C1 segment of cervical spinal cord (tissue), 14 donors: Measurements from ENCODE around the gene USP28.
"Not testable (repeated sequence)": the region's sequence is repeated elsewhere in the genome, so short reads cannot be mapped to it uniquely, and the experiment has no call there.

ENCODE experiments used
- DNase-seq, 14 donors: peaks; one replicate each; lab custom pipeline; 2025; lab: John Stamatoyannopoulos, UW

USP28 gene

GRCh38 chr11:113875234-113876073 lies at the start of gene USP28:
TSS of gene USP28 (minus strand) at chr11:113875572. CDS start at chr11:113875501, 71 bp downstream.
- DNase-seq, result peak; percentile 86 to 98 (median 95)

- no peak for DNase-seq
Observed at GRCh38 chr11:113923572-113923971, 48.2 kb upstream of the USP28 start.

GRCh38 chr11:113911491-113911890 lies 36.1 kb upstream of the USP28 start:
- not testable (repeated sequence) for DNase-seq

- DNase-seq, result peak in 1 of 14 donors; percentile 67
Observed at GRCh38 chr11:113908098-113908497, 32.7 kb upstream of the USP28 start.

- DNase-seq, result peak in 1 of 14 donors; percentile 67
Observed at GRCh38 chr11:113907681-113908080, 32.3 kb upstream of the USP28 start.

- DNase-seq, result no peak
Observed at GRCh38 chr11:113907152-113907551, 31.8 kb upstream of the USP28 start.

GRCh38 chr11:113906516-113906915 lies 31.1 kb upstream of the USP28 start:
- DNase-seq, result no peak

- no peak for DNase-seq
Observed at GRCh38 chr11:113906038-113906437, 30.7 kb upstream of the USP28 start.

- peak in 1 of 14 donors; percentile 33 for DNase-seq
Observed at GRCh38 chr11:113904379-113905101, 29.2 kb upstream of the USP28 start, which contains the start of gene HTR3B. TSS of gene HTR3B (plus strand) at chr11:113904796. CDS start at chr11:113904934, 138 bp downstream.

- DNase-seq, result no peak
Observed at GRCh38 chr11:113901141-113901540, 25.8 kb upstream of the USP28 start.

- DNase-seq, result peak in 5 of 14 donors; percentile 3 to 22 (median 14)
Observed at GRCh38 chr11:113896156-113896879, 20.9 kb upstream of the USP28 start.

- DNase-seq, result no peak
Observed at GRCh38 chr11:113895367-113896155, 20.2 kb upstream of the USP28 start.

GRCh38 chr11:113894421-113894996 lies 19.1 kb upstream of the USP28 start:
- no peak for DNase-seq

- no peak for DNase-seq
Observed at GRCh38 chr11:113888848-113889247, 13.5 kb upstream of the USP28 start.

- DNase-seq, result no peak
Observed at GRCh38 chr11:113885897-113886296, 10.5 kb upstream of the USP28 start.

- no peak for DNase-seq
Observed at GRCh38 chr11:113884361-113884836, 9.0 kb upstream of the USP28 start.

GRCh38 chr11:113881856-113882255 lies 6.5 kb upstream of the USP28 start:
- no peak for DNase-seq

- DNase-seq, result no peak
Observed at GRCh38 chr11:113880971-113881370, 5.6 kb upstream of the USP28 start.

GRCh38 chr11:113879446-113879845 lies 4.1 kb upstream of the USP28 start:
- not testable (repeated sequence) for DNase-seq

- DNase-seq, result no peak
Observed at GRCh38 chr11:113877670-113878055, 2.3 kb upstream of the USP28 start.
